Uterus (tissue), 4 donors: ENCODE measurements around the gene NDUFB10. TPM values are rescaled to one million over a fixed set of nuclear protein-coding genes. Genes with fewer than 3 reads are reported as not detected.

Source experiments
- DNase-seq, 2 donors: peaks; one replicate each; pipeline ENCODE4 v3.0.0-alpha.2; 2019 to 2020
- H3K27ac ChIP-seq, 2 donors: fragments of 200-600 bp; sonication (generic); 1 replicate in 1 of 2; 2 replicates in 1 of 2; pipeline ENCODE4 v1.5.1; 2016 to 2018
- H3K27me3 ChIP-seq, 2 donors: fragments of 200-600 bp; sonication (generic); one replicate each; pipeline ENCODE4 v1.5.1; 2018 to 2019; ENCODE audit warnings: control low read depth in 1 of 2
- H3K36me3 ChIP-seq, 2 donors: fragments of 200-600 bp; sonication (generic); one replicate each; pipeline ENCODE4 v1.5.1; 2019; ENCODE audit warnings: control low read depth in 1 of 2
- H3K4me1 ChIP-seq, 2 donors: fragments of 200-600 bp; sonication (generic); one replicate each; pipeline ENCODE4 v1.5.1; 2018 to 2019; ENCODE audit warnings: control low read depth in 1 of 2
- H3K4me3 ChIP-seq, 2 donors: fragments of 200-600 bp; sonication (generic); 1 replicate in 1 of 2; 2 replicates in 1 of 2; pipeline ENCODE4 v1.5.1; 2018 to 2019; ENCODE audit warnings: mild to moderate bottlenecking in 1 of 2
- H3K9me3 ChIP-seq, 2 donors: fragments of 200-600 bp; sonication (generic); one replicate each; pipeline ENCODE4 v1.5.1; 2019; ENCODE audit warnings: control low read depth in 1 of 2
- CTCF ChIP-seq, 4 experiments: fragments of 200-600 bp in 2 of 4; fragments of 450-650 bp in 2 of 4; sonication (generic) in 2 of 4; IDR thresholded peaks; one replicate each; pipeline ENCODE4 v1.5.1; 2016 to 2019; ENCODE audit warnings: antibody characterized with exemption in 4 of 4, mild to moderate bottlenecking in 2 of 4, moderate library complexity in 1 of 4
- POLR2A ChIP-seq, 2 donors: fragments of 450-650 bp; IDR thresholded peaks; one replicate each; pipeline ENCODE4 v1.6.1; 2016; ENCODE audit warnings: antibody characterized with exemption in 2 of 2, mild to moderate bottlenecking in 1 of 2, moderate library complexity in 1 of 2
- intact Hi-C: fragments of 100-400 bp; cut with DNase I; formaldehyde crosslinking; loops from one replicate; pipeline ENCODE4 v1.15.1; 2023; ENCODE audit warnings: low total_unique reads
- total RNA-seq, 4 donors: library from RNA; depleted of rRNA in 3 of 4; stranded (reverse); fragments of >200 nt in 3 of 4; gene quantifications; one replicate each; pipeline versions ENCODE4 v1.1.0 to v1.2.4, GENCODE V29; 2014 to 2023
- donor health status: DM: yes; HTN: yes; CAD: no.

The NDUFB10 gene
- total RNA-seq, 4 donors from 2014 or later: 50.1 to 532 (median 78.0) TPM

GRCh38 chr16:1945559-1946391 is 13.6 kb upstream of the NDUFB10 start:
- Histone ChIP-seq H3K27me3 (no peaks in the 10 kb centered on the region), H3K9me3 (no peaks in the 10 kb centered on the region), H3K27ac (no peak overlapping the region), H3K4me3 (no peak overlapping the region), H3K4me1 (peaks cover 0 to 5% of the 10 kb centered on the region in 2 donors), H3K36me3 (no peaks in the 10 kb centered on the region)
- TF ChIP-seq CTCF (IDR thresholded peaks at IDR 0.05) (no peak), POLR2A (IDR thresholded peaks at IDR 0.05) (no peak)
- DNase-seq: no peak
- intact Hi-C loops: no loop called here

GRCh38 chr16:1946495-1947368 is 12.6 kb upstream of the NDUFB10 start:
- intact Hi-C loops: no loop called here
- no peaks in the 10 kb centered on the region for H3K27me3 ChIP-seq
- H3K4me1 ChIP-seq: peaks cover 0 to 2% of the 10 kb centered on the region in 2 donors
- no peak overlapping the region for H3K4me3 ChIP-seq
- DNase-seq: no peak
- no peaks in the 10 kb centered on the region for H3K36me3 ChIP-seq
- no peaks in the 10 kb centered on the region for H3K9me3 ChIP-seq
- H3K27ac ChIP-seq: no peak overlapping the region
- TF ChIP-seq POLR2A (IDR thresholded peaks at IDR 0.05): no peak
- TF ChIP-seq CTCF (IDR thresholded peaks at IDR 0.05): no peak

GRCh38 chr16:1947369-1947670 is 12.0 kb upstream of the NDUFB10 start:
- DNase-seq: no peak
- intact Hi-C loops: no loop called here
- H3K9me3 ChIP-seq: no peaks in the 10 kb centered on the region
- H3K4me1 ChIP-seq: no peaks in the 10 kb centered on the region
- no peak overlapping the region for H3K27ac ChIP-seq
- TF ChIP-seq CTCF (IDR thresholded peaks at IDR 0.05) (no peak), POLR2A (IDR thresholded peaks at IDR 0.05) (no peak)
- no peaks in the 10 kb centered on the region for H3K27me3 ChIP-seq
- no peak overlapping the region for H3K4me3 ChIP-seq
- no peaks in the 10 kb centered on the region for H3K36me3 ChIP-seq

GRCh38 chr16:1949507-1949906 is 9.8 kb upstream of the NDUFB10 start:
- no peak overlapping the region for H3K27ac ChIP-seq
- intact Hi-C loops: no loop called here
- H3K4me3 ChIP-seq: no peak overlapping the region
- no peaks in the 10 kb centered on the region for H3K9me3 ChIP-seq
- no peaks in the 10 kb centered on the region for H3K36me3 ChIP-seq
- no peaks in the 10 kb centered on the region for H3K4me1 ChIP-seq
- no peak for DNase-seq
- H3K27me3 ChIP-seq: no peaks in the 10 kb centered on the region
- TF ChIP-seq POLR2A (IDR thresholded peaks at IDR 0.05): no peak
- TF ChIP-seq CTCF (IDR thresholded peaks at IDR 0.05): no peak

GRCh38 chr16:1950047-1950446 is 9.3 kb upstream of the NDUFB10 start:
- H3K9me3 ChIP-seq: no peaks in the 10 kb centered on the region
- TF ChIP-seq CTCF (IDR thresholded peaks at IDR 0.05) (no peak), POLR2A (IDR thresholded peaks at IDR 0.05) (no peak)
- no peak for DNase-seq
- H3K27me3 ChIP-seq: no peaks in the 10 kb centered on the region
- H3K36me3 ChIP-seq: no peaks in the 10 kb centered on the region
- H3K27ac ChIP-seq: no peak overlapping the region
- H3K4me3 ChIP-seq: no peak overlapping the region
- no peaks in the 10 kb centered on the region for H3K4me1 ChIP-seq
- intact Hi-C loops: no loop called here
